Measurements from ENCODE around the gene CBFA2T2. TPM values are rescaled to one million over a fixed set of nuclear protein-coding genes. Genes with fewer than 3 reads are reported as not detected.
"Not testable (repeated sequence)": the region's sequence is repeated elsewhere in the genome, so short reads cannot be mapped to it uniquely, and the experiment has no call there.

The CBFA2T2 gene
- total RNA-seq, 3 donors from 2014 or later, result 28.5 to 37.4 (median 30.3) TPM

- intact Hi-C loops (cut with DNase I, micrococcal nuclease), result no loop called here
- Histone ChIP-seq H3K4me1 (ENCODE audit: low read depth) (peaks cover 17% of the 10 kb centered on the region), H3K9me3 (no peaks in the 10 kb centered on the region), H3K36me3 (ENCODE audit: low read depth) (no peaks in the 10 kb centered on the region), H3K4me3 (no peak overlapping the region)
- no peak for DNase-seq
- TF ChIP-seq CTCF (IDR thresholded peaks at IDR 0.05), result no peak
- ATAC-seq, result no peak
Measured at GRCh38 chr20:33488201-33488600, 1.7 kb upstream of the CBFA2T2 start.

- H3K4me3 ChIP-seq; ATAC-seq; H3K9me3 ChIP-seq; intact Hi-C loops (cut with DNase I, micrococcal nuclease); H3K36me3 ChIP-seq (ENCODE audit: low read depth): not testable (repeated sequence)
- peak in 1 of 3 donors; percentile 28 for DNase-seq
- peaks cover 17% of the 10 kb centered on the region for H3K4me1 ChIP-seq (ENCODE audit: low read depth)
Measured at GRCh38 chr20:33488661-33489494, 1.0 kb upstream of the CBFA2T2 start.

- H3K4me1 ChIP-seq (ENCODE audit: low read depth), result peaks cover 17% of the 10 kb centered on the region
- H3K9me3 ChIP-seq, result no peaks in the 10 kb centered on the region
- ATAC-seq, result peak; percentile 95
- peak; percentile 99 to 100 (median 100) for DNase-seq
- H3K36me3 ChIP-seq (ENCODE audit: low read depth), result no peaks in the 10 kb centered on the region
- intact Hi-C loops (cut with DNase I, micrococcal nuclease), result no loop called here
- H3K4me3 ChIP-seq, result no peak overlapping the region
- TF ChIP-seq CTCF (IDR thresholded peaks at IDR 0.05), result no peak
Measured at GRCh38 chr20:33489495-33490022, 337 bp upstream of the CBFA2T2 start.

GRCh38 chr20:33490934-33491656 is 1.2 kb downstream of the CBFA2T2 start:
- H3K4me3 ChIP-seq, result peak overlapping the region; percentile 90
- DNase-seq (peak in 1 of 3 donors; percentile 52), ATAC-seq (no peak)
- no peaks in the 10 kb centered on the region for H3K36me3 ChIP-seq (ENCODE audit: low read depth)
- TF ChIP-seq CTCF (IDR thresholded peaks at IDR 0.05), result no peak
- intact Hi-C loops (cut with DNase I, micrococcal nuclease), result no loop called here
- peaks cover 21% of the 10 kb centered on the region for H3K4me1 ChIP-seq (ENCODE audit: low read depth)
- H3K9me3 ChIP-seq, result no peaks in the 10 kb centered on the region

- H3K9me3 ChIP-seq, result no peaks in the 10 kb centered on the region
- TF ChIP-seq CTCF (IDR thresholded peaks at IDR 0.05), result no peak
- peaks cover 21% of the 10 kb centered on the region for H3K4me1 ChIP-seq (ENCODE audit: low read depth)
- ATAC-seq (no peak), DNase-seq (peak in 1 of 3 donors; percentile 7)
- no peak overlapping the region for H3K4me3 ChIP-seq
- no peaks in the 10 kb centered on the region for H3K36me3 ChIP-seq (ENCODE audit: low read depth)
- intact Hi-C loops (cut with DNase I, micrococcal nuclease), result no loop called here
Measured at GRCh38 chr20:33493076-33493766, 3.3 kb downstream of the CBFA2T2 start.

GRCh38 chr20:33496776-33497175 is 6.9 kb downstream of the CBFA2T2 start:
- ATAC-seq; intact Hi-C loops (cut with DNase I, micrococcal nuclease); H3K9me3 ChIP-seq; H3K4me3 ChIP-seq; H3K36me3 ChIP-seq (ENCODE audit: low read depth): not testable (repeated sequence)
- DNase-seq, result peak in 1 of 3 donors; percentile 5
- peaks cover 11% of the 10 kb centered on the region for H3K4me1 ChIP-seq (ENCODE audit: low read depth)

All from mucosa of descending colon (tissue), 3 donors.